Measurements from ENCODE around the gene PNMT.

PNMT gene

DNA sequence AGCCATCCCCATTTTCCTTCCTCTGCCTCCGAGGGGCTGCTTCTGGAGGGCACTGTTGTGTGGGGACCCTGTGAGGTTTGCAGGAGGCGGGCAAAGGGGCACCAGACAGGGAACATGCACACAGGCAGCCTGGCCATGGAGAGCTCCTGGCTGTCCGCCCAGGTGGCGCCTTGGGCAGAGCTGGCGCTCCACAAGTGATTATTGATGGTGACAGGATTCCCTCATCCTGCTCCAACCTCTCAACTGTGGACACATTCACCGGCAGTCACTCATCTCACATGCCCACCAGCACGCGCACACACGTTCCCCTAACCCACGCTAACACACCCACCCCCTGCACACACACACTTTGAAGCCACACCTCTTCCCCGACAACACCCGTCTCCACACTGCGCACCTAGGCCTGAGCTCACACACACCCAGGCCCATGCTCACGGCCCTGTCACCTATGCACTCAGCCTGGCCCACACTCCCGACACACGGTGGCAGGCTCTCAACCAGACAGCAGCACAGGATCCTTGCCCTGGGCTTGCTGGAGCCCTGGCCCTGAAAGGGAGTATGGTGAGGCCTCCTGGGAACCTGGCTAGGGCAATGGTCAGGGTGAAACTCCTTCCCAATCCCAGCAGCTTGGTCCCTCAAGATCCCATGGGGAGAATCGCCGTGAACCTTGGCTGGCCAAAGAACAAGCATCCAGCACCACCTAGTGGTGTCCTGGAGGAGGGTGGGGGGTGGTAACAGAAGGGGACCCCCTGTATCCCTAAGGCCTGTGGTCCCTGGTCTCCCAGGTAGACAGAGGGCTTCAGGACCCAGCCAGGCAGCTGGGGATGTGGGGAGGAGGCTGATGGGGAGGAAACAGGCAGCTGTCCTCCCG is 3.6 kb downstream of the PNMT start:
- no peak for DNase-seq

DNA sequence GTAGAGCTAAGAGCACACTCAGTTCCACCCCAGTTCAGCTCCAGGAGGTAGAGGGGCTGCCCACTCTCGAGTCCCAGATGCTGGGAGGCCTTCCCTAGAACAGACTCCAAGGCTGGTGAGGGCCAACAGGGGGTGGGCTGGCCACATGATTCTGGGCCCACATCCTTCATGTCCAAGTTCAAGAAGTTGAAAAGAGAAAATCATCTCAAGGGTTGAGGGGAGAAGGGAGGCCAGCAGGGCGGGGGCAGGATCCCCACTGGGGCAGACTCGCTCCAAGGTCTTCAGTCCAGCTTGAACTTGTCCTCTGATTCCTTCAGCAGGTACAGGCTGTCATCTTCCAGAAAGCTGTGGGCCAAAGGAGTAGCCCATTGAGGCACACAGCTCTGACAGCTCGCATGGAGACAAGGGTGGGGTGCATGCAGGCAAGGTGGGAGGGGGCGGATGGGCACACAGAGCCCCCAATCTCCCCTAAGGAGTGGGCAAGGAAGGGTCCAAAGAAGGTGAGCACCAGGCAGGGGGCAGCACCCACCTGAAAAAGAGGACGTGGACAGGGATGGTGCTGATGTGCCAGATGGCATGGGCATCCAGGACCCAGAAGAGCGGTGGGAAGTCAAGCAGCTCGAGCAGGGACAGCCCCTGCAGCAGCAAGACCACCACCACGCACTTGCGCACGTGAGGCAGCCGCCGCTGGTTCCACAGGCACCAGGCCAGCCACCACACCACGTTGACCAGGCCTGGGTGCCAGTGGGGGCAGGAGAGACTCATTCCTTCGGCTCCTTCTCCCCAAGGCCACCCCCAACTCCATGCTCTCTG is 4.5 kb downstream of the PNMT start:
- no peak for DNase-seq

DNA sequence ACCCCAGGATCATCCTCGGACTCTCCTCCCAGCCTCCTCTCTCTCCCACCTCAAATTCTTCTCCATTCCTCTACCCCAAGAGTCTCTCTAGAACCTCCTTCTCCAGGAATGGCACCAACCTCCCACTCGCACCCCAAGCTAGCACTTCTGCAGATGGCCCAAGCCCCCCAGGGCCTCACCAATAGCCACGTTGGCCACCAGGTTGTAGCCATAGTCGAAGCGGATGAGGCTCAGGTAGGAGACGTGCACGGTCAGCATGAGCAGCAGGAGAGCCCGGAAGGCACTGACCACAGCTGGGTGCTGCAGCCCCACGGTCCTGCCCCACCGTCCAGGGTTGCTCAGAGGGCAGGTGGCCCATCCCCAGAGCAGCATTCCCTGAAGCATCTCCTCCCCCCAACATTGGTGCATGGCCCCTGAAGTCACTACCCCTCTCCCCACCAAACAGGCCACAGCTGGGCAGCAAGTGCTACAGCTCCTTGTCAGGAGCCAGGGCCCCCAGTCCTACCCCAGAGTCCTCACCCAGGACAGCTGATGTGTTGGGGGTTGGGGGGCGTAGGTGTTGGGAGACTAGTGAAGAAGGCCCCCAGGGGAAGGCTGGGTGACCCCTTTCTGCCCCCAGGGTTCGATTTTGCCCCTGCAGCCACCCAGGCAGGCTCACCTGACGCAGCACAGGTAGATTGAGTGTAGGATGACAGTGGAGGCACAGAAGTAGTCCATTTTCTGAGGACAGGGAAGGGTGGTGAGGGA is 5.3 kb downstream of the PNMT start:
- DNase-seq: no peak

DNA sequence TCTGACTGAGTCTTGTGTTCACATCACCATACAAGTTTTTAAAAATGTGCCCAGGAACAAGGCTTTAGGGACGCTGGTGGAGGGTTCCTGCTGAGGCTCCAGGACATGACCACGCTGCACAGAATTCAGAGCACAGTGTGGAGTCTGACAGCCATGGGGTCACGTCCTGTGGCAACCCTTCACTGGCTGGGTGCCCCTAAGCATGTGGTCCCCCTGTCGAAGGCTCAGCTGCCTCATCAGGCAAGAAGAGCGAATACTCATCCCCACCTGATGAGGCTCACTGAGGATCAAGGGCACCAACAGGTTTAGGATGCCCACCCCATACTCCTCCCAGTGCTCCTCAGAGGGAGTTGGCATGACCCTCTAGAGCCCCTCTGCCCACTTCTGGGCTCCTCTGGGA is 5.9 kb downstream of the PNMT start:
- DNase-seq: no peak

DNA sequence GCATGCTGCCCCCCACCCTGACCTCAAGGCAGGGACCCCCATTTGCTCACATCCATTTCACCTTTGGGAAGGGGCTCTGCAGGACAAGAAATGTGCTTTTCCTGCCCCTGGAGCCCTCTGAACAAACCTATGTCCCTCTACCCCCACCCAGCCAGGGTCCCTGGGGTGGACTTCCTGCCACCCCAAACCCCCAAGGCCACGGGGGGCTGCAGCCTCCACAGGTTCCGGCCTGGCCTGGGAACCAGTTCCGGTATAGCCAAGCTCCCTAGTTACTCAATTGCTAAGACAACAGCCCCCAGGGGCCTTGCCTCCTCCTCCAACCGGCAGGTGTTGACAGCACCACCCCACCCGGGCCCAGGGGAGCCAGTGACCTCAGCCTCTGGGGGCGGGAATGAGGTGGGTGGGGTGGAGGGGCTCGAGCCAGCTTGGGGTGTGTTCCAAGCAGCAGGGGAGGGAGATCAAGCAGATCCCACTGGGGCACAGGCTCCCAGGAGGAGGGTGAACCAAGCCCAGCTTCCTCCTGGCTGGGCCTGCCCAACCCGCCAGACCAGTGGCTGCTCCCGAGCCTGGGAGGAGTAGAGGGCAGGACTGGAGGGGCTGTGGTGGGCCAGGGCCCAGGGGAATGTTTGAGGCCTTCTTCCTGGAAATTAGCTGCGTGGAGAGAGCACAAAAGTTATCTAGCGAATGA is 6.6 kb downstream of the PNMT start:
- DNase-seq: no peak

DNA sequence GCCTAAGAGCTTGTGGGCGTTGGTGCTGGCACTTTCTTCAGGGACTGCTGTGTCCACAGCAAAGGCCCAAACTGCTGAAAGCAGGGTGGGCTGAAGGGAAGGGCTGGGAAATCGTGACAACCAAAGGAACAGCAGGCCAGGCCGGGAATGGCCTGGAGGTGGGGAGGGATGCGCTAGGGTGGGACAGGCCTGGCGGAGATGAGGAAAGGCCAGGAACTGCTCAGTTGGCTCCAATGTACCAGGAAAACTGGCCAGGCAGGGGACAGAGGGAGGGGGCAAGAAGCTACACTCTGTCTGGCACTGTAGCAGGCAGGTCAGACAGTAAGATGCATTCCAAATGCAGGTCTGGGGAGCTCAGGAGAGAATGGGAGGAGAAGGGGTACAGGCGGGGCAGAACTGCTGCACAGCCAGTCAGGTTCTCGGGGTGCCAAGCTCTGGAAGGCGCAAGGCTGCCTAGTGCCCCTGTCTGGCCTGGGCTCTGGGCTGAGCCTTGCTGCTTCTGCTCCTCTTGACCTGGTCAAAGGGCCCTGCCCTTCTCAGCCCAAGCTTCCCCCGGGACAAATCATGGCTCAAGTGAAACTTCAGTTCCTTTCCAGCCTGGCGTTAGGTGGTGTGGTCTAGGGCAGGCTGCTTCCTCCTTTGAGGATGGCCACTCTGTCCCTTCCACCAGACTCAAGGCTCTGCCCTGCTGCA is 7.3 kb downstream of the PNMT start:
- DNase-seq: no peak

- peak; percentile 65 for DNase-seq
Observed at GRCh38 chr17:39676198-39676819, 8.1 kb downstream of the PNMT start.

DNA sequence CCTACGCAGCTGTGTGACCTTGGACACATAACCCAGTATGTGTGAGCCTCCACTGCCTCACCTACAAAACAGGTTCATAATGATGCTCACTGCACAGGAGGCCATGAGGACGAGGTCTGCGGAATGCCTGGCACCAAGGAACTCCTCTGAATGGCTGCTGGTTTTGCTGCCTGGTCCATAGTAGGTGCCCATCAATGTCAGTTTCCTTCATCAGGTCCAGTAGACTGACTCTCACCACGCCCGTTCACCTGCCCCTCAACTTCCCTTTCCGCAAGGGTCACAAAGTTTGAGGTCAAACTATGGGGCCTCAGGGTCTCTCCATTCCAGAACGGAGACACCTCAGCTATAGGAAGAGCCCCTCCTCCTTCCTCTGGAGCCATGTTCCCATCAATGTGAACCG is 8.8 kb downstream of the PNMT start:
- no peak for DNase-seq

- no peak for DNase-seq
Observed at GRCh38 chr17:39677542-39678339, 9.5 kb downstream of the PNMT start.

GRCh38 chr17:39678340-39679116 is 10.3 kb downstream of the PNMT start:
- no peak for DNase-seq

GRCh38 chr17:39679521-39680192 is 11.4 kb downstream of the PNMT start:
- DNase-seq: peak; percentile 40

- no peak for DNase-seq
Observed at GRCh38 chr17:39683295-39683939, 15.2 kb downstream of the PNMT start.

GRCh38 chr17:39684369-39685192 is 16.3 kb downstream of the PNMT start:
- DNase-seq: no peak

GRCh38 chr17:39687101-39687545 is 18.9 kb downstream of the PNMT start:
- DNase-seq: no peak

GRCh38 chr17:39687546-39688474 is 19.6 kb downstream of the PNMT start, which contains the start of gene PGAP3:
Gene PGAP3 (minus strand): TSS chr17:39688057. CDS start chr17:39688014, 43 bp downstream.
- peak; percentile 91 for DNase-seq

GRCh38 chr17:39688475-39688835 is 20.2 kb downstream of the PNMT start:
- DNase-seq: no peak

- DNase-seq: no peak
Observed at GRCh38 chr17:39688945-39689344, 20.7 kb downstream of the PNMT start.

All from activated CD4-positive, alpha-beta T cell treated with anti-CD3 and anti-CD28 coated beads, Interleukin-10, Interleukin-2, amounts not matched to agents 100 ng/mL and 50 ng/mL, durations not matched to agents 16 hours and 8 hours (primary cell).